ENCODE results near the gene RHBG. TPM values are rescaled to one million over a fixed set of nuclear protein-coding genes. Genes with fewer than 3 reads are reported as not detected.

The RHBG gene
- total RNA-seq, 3 donors from 2014 or later (not counting 1 experiment from before 2014, with no cell fraction given), result not detected

GRCh38 chr1:156414461-156415064, 45.6 kb downstream of the RHBG start:
- Histone ChIP-seq H3K36me3 (ENCODE audit: control insufficient read depth, insufficient read depth, low read length) (no peaks in the 10 kb centered on the region), H3K27ac (ENCODE audit: low read length) (no peak overlapping the region), H3K27me3 (ENCODE audit: control insufficient read depth, insufficient read depth, low read length) (peaks cover 10% of the 10 kb centered on the region), H3K4me3 (ENCODE audit: low read length) (no peak overlapping the region), H3K9me3 (ENCODE audit: control insufficient read depth, insufficient read depth, low read length) (no peaks in the 10 kb centered on the region), H3K4me1 (ENCODE audit: control insufficient read depth, insufficient read depth, low read length) (peaks cover 4% of the 10 kb centered on the region)
- intact Hi-C loops (cut with micrococcal nuclease), result no loop called here
- H3K9me3 Mint-ChIP-seq, result no peaks in the 10 kb centered on the region
- ATAC-seq (no peak), DNase-seq (peak in 1 of 2 donors; percentile 39)
- peaks cover 3% of the 10 kb centered on the region in 2 donors for H3K4me1 Mint-ChIP-seq
- no peak overlapping the region for H3K4me3 Mint-ChIP-seq
- no peak for TF ChIP-seq CTCF (IDR thresholded peaks at IDR 0.05)
- no peak overlapping the region for H3K27ac Mint-ChIP-seq
- 21% methylated on average over 8 of the region's 8 CpGs for WGBS (ENCODE audit: insufficient coverage)
- H3K36me3 Mint-ChIP-seq, result no peaks in the 10 kb centered on the region
- H3K27me3 Mint-ChIP-seq (ENCODE audit: low read depth in 2 of 2), result peaks cover 56 to 57% of the 10 kb centered on the region in 2 donors

GRCh38 chr1:156416993-156417392, 48.0 kb downstream of the RHBG start:
- Histone ChIP-seq H3K27ac (ENCODE audit: low read length) (no peak overlapping the region), H3K4me1 (ENCODE audit: control insufficient read depth, insufficient read depth, low read length) (peaks cover 28% of the 10 kb centered on the region), H3K4me3 (ENCODE audit: low read length) (no peak overlapping the region), H3K27me3 (ENCODE audit: control insufficient read depth, insufficient read depth, low read length) (peaks cover 33% of the 10 kb centered on the region), H3K36me3 (ENCODE audit: control insufficient read depth, insufficient read depth, low read length) (no peaks in the 10 kb centered on the region), H3K9me3 (ENCODE audit: control insufficient read depth, insufficient read depth, low read length) (no peaks in the 10 kb centered on the region)
- H3K9me3 Mint-ChIP-seq, result no peaks in the 10 kb centered on the region
- intact Hi-C loops (cut with micrococcal nuclease), result no loop called here
- H3K27ac Mint-ChIP-seq, result no peak overlapping the region
- H3K4me3 Mint-ChIP-seq, result no peak overlapping the region
- TF ChIP-seq CTCF (IDR thresholded peaks at IDR 0.05), result no peak
- H3K27me3 Mint-ChIP-seq (ENCODE audit: low read depth in 2 of 2), result peaks cover 59 to 64% of the 10 kb centered on the region in 2 donors
- DNase-seq, result no peak
- ATAC-seq, result no peak
- WGBS (ENCODE audit: insufficient coverage), result 63% methylated on average over 1 of the region's 1 CpG
- H3K4me1 Mint-ChIP-seq, result peaks cover 21 to 27% of the 10 kb centered on the region in 2 donors
- H3K36me3 Mint-ChIP-seq, result no peaks in the 10 kb centered on the region

GRCh38 chr1:156417401-156418020, 48.5 kb downstream of the RHBG start:
- intact Hi-C loops (cut with micrococcal nuclease), result no loop called here
- Mint-ChIP-seq H3K36me3 (no peaks in the 10 kb centered on the region), H3K9me3 (no peaks in the 10 kb centered on the region), H3K27me3 (ENCODE audit: low read depth in 2 of 2) (peaks cover 61 to 62% of the 10 kb centered on the region in 2 donors), H3K27ac (no peak overlapping the region), H3K4me1 (peaks cover 23 to 29% of the 10 kb centered on the region in 2 donors), H3K4me3 (no peak overlapping the region)
- peaks cover 38% of the 10 kb centered on the region for H3K27me3 ChIP-seq (ENCODE audit: control insufficient read depth, insufficient read depth, low read length)
- H3K9me3 ChIP-seq (ENCODE audit: control insufficient read depth, insufficient read depth, low read length), result no peaks in the 10 kb centered on the region
- H3K36me3 ChIP-seq (ENCODE audit: control insufficient read depth, insufficient read depth, low read length), result no peaks in the 10 kb centered on the region
- TF ChIP-seq CTCF (IDR thresholded peaks at IDR 0.05), result no peak
- 80% methylated on average over 5 of the region's 6 CpGs for WGBS (ENCODE audit: insufficient coverage)
- H3K4me1 ChIP-seq (ENCODE audit: control insufficient read depth, insufficient read depth, low read length), result peaks cover 31% of the 10 kb centered on the region
- H3K27ac ChIP-seq (ENCODE audit: low read length), result no peak overlapping the region
- DNase-seq (no peak), ATAC-seq (no peak)
- H3K4me3 ChIP-seq (ENCODE audit: low read length), result no peak overlapping the region
